GM21717 (cell line): Measurements from ENCODE around the gene PPP6R2.
"Not testable (repeated sequence)": the region's sequence is repeated elsewhere in the genome, so short reads cannot be mapped to it uniquely, and the experiment has no call there.

Experiments used
- ATAC-seq: cut with Tn5 transposase; IDR thresholded peaks from one replicate; pipeline ENCODE4 v1.9.1; 2021; ENCODE audit warnings: mild to moderate bottlenecking, moderate library complexity; ENCODE audit not compliant: unreplicated experiment

PPP6R2 gene

GRCh38 chr22:50422961-50423815, 80.1 kb downstream of the PPP6R2 start:
- no peak for ATAC-seq

GRCh38 chr22:50423956-50424355, 80.8 kb downstream of the PPP6R2 start:
- no peak for ATAC-seq

GRCh38 chr22:50425179-50425916, 82.2 kb downstream of the PPP6R2 start:
- ATAC-seq, result no peak

GRCh38 chr22:50432131-50432876, 89.2 kb downstream of the PPP6R2 start:
- no peak for ATAC-seq

DNA sequence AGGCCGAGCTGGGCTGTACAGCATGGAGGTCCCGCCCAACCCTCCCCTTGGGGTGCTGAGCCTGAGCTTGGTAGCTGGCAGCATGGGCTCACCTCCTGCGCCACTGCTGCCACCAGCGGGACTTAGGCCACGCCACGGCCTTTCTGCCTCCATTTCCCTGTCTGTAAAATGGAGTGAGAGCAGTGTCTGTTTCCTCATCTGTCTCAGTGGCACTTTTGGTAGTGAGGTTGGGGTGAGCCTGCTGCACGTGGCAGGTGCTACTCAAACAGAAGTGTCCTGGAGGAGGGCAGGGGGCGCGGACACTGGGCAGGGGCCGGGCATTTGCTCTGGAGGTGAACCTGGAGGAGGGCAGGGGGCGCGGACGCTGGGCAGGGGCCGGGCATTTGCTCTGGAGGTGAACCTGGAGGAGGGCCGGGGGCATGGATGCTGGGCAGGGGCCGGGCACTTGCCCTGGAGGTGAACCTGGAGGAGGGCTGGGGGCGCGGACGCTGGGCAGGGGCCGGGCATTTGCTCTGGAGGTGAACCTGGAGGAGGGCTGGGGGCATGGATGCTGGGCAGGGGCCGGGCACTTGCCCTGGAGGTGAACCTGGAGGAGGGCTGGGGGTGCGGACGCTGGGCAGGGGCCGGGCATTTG, 89.9 kb downstream of the PPP6R2 start:
- ATAC-seq, result not testable (repeated sequence)

GRCh38 chr22:50434849-50435248, 91.7 kb downstream of the PPP6R2 start:
- ATAC-seq, result no peak

DNA sequence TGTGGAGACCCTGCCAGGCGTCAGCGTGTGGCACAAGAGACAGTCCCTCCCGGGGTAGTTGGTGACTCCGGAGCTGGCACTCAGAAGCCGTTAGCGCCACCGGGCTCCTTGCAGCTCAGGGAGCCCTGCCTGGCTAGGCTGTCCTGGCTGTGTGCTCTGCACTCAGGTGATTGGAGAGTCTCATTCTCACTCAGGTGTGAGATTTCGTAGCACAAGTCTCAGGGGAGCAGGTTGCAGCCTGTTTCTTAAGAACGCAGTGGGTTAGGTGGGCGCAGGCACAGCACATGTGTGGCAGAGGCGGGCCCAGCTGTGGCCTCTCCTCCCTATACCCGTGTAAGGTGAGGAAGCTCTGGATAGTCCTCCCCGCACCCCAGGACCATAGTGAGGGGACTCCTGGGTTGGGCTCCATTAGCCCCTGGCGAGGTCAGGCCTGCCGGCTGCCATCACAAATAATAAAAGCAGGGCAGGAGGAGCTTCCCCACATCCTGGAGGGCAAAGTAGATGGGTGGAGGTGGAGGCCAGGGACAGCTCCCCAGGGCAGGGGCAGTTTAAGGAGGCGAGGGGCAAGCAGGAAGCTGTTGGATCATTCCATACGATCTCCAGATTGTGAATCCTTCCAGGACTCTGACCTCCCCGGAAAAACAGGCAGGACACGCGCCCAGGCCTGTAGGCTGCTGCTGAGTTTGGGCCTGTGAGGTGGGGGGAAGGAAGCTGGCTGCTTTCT, 92.3 kb downstream of the PPP6R2 start:
- no peak for ATAC-seq

GRCh38 chr22:50436015-50436830, 93.1 kb downstream of the PPP6R2 start:
- ATAC-seq, result no peak

DNA sequence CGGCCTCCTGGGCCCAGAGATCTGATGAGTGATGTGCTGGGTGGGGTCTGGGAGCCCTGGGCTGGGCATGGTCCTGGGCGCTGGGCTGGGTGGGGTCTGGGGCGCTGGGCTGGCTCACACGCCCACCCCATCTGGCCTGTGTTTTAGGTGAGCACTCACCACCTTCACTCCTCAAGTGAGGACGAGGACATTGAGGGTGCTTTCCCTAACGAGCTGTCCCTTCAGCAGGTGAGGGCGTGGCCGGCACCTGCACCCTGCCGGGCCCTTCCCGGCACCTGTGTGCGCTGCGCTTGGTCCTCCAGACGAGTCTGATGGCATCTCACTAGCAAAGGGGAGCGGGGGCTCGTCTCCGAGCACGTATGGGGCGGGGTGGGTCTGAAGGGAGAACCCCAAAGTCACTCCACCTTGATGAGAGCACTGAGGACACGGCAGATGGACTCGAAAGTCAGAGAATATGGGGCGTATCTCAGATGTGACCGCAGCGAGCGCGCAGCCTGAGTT, 93.8 kb downstream of the PPP6R2 start:
- no peak for ATAC-seq

GRCh38 chr22:50437511-50438304, 94.6 kb downstream of the PPP6R2 start:
- no peak for ATAC-seq

DNA sequence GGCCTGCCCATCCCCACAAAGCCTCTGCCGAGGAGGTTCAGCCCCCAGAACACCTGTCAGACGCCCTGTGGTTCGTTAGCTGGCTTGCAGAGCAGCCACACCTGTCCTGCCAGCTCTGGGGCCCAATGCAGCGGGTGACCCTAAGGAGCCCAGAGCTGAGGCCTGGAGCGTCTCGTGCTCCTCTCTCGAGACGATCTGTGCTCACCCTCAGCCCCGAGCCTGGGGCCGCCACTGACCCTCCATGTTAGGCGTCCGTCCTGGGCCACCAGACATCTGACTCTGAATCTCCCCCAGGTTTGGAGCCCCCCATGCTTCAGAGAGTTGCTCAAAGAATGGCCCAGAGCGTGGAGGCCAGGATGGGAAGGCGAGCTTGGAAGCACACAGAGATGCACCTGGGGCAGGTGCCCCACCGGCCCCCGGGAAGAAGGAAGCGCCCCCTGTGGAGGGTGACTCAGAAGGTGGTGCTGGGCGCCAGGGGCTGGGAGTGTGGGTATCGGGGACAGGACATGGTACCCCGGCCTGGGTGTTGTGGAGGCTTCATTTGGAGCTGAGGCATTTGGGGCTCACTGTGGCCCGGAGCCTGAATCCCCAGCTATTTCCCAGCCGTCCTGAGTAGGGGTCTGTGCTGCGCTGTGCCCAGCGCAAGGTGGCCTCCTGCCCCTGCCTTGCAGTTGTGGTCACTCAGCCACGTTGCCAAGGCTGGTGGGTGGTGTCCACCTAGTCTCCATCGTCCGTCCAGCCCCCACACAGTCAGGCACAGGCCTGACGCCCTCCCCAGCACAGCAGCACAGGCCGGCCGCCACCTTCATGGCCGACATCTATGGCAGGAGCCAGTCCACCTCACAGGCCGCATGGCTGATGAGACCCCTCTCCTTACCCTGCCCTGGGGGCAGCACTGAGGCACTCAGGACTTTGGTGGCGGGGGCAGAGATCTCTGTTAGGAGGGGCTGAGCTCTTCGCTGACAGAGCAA, 95.5 kb downstream of the PPP6R2 start:
- no peak for ATAC-seq

GRCh38 chr22:50439314-50439870, 96.3 kb downstream of the PPP6R2 start:
- ATAC-seq, result no peak

GRCh38 chr22:50439871-50440331, 96.8 kb downstream of the PPP6R2 start:
- ATAC-seq, result no peak

GRCh38 chr22:50440544-50441249, 97.6 kb downstream of the PPP6R2 start:
- ATAC-seq, result no peak

- ATAC-seq, result no peak
Measured at GRCh38 chr22:50441428-50441993, 98.4 kb downstream of the PPP6R2 start.

- no peak for ATAC-seq
Measured at GRCh38 chr22:50443197-50443596, 100.1 kb downstream of the PPP6R2 start.
